ENCODE results near the gene GALNTL6.

DNA sequence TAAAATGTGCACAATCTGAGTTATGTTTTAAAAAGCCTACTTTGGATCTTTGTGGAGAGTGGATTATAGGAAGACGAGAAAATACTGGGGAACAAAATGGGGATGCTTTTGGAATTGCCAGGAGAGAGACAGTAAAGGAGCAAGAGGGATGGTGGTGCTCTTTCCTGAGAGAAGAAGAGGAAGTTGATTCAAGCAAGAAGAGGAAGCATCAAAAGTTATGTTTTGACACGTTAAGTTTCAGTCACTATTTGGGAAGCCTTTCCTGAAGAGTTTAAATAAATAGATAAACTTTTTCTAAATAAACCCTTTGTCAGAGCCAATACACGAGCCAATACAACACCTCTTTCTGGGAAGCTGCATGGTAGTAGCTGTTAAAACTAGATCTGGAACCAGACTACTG is 394.1 kb downstream of the GALNTL6 start:
- TF ChIP-seq, protein P1, sequence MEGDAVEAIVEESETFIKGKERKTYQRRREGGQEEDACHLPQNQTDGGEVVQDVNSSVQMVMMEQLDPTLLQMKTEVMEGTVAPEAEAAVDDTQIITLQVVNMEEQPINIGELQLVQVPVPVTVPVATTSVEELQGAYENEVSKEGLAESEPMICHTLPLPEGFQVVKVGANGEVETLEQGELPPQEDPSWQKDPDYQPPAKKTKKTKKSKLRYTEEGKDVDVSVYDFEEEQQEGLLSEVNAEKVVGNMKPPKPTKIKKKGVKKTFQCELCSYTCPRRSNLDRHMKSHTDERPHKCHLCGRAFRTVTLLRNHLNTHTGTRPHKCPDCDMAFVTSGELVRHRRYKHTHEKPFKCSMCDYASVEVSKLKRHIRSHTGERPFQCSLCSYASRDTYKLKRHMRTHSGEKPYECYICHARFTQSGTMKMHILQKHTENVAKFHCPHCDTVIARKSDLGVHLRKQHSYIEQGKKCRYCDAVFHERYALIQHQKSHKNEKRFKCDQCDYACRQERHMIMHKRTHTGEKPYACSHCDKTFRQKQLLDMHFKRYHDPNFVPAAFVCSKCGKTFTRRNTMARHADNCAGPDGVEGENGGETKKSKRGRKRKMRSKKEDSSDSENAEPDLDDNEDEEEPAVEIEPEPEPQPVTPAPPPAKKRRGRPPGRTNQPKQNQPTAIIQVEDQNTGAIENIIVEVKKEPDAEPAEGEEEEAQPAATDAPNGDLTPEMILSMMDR (IDR thresholded peaks at IDR 0.05) = no peak
- no peak for TF ChIP-seq POLR2AphosphoS5 (IDR thresholded peaks at IDR 0.05)
- no peak for TF ChIP-seq POLR2A (IDR thresholded peaks at IDR 0.05)
